ENCODE data around the gene PHC2. TPM values are rescaled to one million over a fixed set of nuclear protein-coding genes. Genes with fewer than 3 reads are reported as not detected.
A peak's percentile ranks its signal among the peaks of the same experiment; 100 is the strongest.
"Not testable (repeated sequence)": the region's sequence is repeated elsewhere in the genome, so short reads cannot be mapped to it uniquely, and the experiment has no call there.

PHC2 gene
- total RNA-seq, 4 donors from 2014 or later, result 109 to 214 (median 150) TPM

DNA sequence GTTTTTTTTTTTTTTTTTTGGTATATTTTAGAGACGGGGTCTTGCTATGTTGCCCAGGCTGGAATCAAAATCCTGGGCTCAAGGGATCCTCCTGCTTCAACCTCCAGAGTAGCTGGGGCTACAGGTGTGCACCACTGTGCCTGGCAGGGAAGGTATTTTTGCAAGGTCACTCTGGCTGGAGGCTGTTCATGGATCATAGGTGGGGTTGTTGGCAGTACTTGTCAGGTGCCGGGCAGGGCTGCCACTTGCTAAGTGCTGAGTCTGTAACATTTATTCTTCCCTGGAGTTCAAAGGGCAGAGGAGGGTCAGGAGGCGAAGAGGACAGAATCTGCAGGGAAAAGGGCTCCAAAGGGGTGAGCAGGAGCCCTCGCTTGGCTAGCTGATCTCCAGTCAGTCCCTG is 134.1 kb downstream of the PHC2 start:
- ATAC-seq (ENCODE audit: low FRiP score) (no peak), DNase-seq (ENCODE audit: low spot score) (no peak)
- TF ChIP-seq, protein P1, sequence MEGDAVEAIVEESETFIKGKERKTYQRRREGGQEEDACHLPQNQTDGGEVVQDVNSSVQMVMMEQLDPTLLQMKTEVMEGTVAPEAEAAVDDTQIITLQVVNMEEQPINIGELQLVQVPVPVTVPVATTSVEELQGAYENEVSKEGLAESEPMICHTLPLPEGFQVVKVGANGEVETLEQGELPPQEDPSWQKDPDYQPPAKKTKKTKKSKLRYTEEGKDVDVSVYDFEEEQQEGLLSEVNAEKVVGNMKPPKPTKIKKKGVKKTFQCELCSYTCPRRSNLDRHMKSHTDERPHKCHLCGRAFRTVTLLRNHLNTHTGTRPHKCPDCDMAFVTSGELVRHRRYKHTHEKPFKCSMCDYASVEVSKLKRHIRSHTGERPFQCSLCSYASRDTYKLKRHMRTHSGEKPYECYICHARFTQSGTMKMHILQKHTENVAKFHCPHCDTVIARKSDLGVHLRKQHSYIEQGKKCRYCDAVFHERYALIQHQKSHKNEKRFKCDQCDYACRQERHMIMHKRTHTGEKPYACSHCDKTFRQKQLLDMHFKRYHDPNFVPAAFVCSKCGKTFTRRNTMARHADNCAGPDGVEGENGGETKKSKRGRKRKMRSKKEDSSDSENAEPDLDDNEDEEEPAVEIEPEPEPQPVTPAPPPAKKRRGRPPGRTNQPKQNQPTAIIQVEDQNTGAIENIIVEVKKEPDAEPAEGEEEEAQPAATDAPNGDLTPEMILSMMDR (IDR thresholded peaks at IDR 0.05), result no peak

DNA sequence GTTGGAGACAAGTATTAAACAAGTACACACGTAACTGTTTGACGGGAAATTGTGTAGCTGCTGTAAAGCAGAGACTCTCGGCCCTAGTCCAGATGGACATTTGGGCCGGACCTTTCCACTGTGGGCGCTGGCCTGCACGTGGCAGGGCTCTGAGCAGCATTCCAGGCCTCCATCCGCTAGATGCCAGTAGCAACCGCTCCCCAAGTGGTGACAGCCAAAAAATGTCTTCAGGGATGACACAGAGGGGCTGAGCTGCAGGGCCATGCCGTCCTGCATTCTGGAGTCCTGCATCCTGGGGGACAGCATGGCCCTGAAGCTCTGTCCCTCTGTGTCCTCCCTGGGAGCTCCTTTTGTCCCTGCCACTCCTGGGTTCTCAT is 134.8 kb downstream of the PHC2 start:
- ATAC-seq (ENCODE audit: low FRiP score) (no peak), DNase-seq (ENCODE audit: low spot score) (no peak)
- TF ChIP-seq, protein P1 (IDR thresholded peaks at IDR 0.05), result no peak

DNA sequence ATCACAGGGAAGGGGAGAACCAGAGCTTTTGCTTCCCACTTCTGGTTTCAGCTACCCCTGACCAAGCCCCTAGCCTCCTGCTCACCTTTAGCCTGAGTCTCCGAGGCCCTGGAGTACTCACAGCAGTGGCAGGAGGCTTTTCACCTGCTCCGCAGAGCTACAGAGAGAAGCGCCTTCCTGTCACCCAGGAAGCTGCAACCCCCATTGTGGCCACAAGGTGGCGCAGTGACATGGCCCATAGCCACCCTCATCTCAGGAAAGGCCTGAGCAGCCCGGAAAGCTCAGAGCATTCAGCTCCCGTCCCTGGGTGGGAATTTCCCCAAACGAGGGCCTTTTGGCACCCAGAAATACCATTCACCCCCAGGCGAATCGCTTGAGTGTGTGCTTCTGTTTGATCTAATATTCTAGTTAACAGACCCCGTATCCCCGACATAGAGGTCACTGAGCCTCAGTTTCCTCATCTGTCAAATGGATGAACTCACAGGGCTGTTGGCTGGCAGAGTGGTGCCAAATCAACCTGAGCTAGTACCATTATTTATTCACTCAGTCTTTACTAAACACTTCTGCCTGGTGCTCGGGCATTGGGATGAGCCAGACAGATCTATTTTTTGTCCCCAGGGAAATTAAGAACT is 135.3 kb downstream of the PHC2 start:
- DNase-seq (ENCODE audit: low spot score), result peak; percentile 97
- peak; percentile 58 for ATAC-seq (ENCODE audit: low FRiP score)
- TF ChIP-seq, protein P1 (IDR thresholded peaks at IDR 0.05), result peak in 2 of 3 donors; percentile 93 to 97

DNA sequence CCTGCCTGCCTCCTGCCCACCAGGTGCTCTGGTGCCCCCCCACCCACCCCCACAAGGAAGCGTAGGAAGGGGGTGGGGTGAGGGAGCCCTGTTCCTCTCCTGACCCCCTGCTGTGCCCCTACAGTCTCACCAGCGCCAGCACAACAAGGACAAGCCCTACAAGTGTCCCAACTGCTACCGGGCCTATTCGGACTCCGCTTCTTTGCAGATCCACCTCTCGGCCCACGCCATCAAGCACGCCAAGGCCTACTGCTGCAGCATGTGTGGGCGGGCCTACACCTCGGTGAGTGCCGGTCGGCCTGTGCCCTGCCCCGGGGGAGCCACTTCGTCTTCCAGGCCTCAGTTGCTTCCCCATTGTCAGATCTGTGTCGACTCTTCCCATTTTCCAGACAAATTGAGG is 135.9 kb downstream of the PHC2 start:
- TF ChIP-seq, protein P1 (IDR thresholded peaks at IDR 0.05), result no peak
- DNase-seq (ENCODE audit: low spot score) (no peak), ATAC-seq (ENCODE audit: low FRiP score) (peak; percentile 21)

- TF ChIP-seq, protein P1 (IDR thresholded peaks at IDR 0.05), result no peak
- no peak for ATAC-seq (ENCODE audit: low FRiP score)
- DNase-seq (ENCODE audit: low spot score), result no peak
These were observed 136.6 kb downstream of the PHC2 start for GRCh38 chr1:33294071-33295010.

- TF ChIP-seq, protein P1 (IDR thresholded peaks at IDR 0.05), result no peak
- peak; percentile 79 for ATAC-seq (ENCODE audit: low FRiP score)
- DNase-seq (ENCODE audit: low spot score), result no peak
These were observed 138.1 kb downstream of the PHC2 start for GRCh38 chr1:33292726-33293340.

DNA sequence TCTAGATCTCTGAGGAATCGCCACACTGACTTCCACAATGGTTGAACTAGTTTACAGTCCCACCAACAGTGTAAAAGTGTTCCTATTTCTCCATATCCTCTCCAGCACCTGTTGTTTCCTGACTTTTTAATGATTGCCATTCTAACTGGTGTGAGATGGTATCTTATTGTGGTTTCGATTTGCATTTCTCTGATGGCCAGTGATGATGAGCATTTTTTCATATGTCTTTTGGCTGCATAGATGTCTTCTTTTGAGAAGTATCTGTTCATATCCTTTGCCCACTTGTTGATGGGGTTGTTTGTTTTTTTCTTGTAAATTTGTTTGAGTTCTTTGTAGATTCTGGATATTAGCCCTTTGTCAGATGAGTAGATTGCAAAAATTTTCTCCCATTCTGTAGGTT is 140.3 kb downstream of the PHC2 start:
- ATAC-seq (ENCODE audit: low FRiP score), result not testable (repeated sequence)

More for the DNA sequence above, 140.3 kb downstream of the PHC2 start:
- not testable (repeated sequence) for DNase-seq (ENCODE audit: low spot score)

Measured in omental fat pad (tissue), 4 donors.